Stimulated activated CD4-positive, alpha-beta T cell treated with anti-CD3 and anti-CD28 coated beads, Interleukin-4, amount 100 ng/mL, for 1 hour (primary cell): ENCODE data around the gene SCN1A.
"Not testable (repeated sequence)": the region's sequence is repeated elsewhere in the genome, so short reads cannot be mapped to it uniquely, and the experiment has no call there.

Source experiments
- DNase-seq: peaks from one replicate; pipeline ENCODE4 v3.0.0-alpha.2; 2020

The SCN1A gene

GRCh38 chr2:166081131-166081632 is 46.6 kb downstream of the SCN1A start:
- no peak for DNase-seq

GRCh38 chr2:166074430-166074829 is 53.4 kb downstream of the SCN1A start:
- DNase-seq, result no peak

DNA sequence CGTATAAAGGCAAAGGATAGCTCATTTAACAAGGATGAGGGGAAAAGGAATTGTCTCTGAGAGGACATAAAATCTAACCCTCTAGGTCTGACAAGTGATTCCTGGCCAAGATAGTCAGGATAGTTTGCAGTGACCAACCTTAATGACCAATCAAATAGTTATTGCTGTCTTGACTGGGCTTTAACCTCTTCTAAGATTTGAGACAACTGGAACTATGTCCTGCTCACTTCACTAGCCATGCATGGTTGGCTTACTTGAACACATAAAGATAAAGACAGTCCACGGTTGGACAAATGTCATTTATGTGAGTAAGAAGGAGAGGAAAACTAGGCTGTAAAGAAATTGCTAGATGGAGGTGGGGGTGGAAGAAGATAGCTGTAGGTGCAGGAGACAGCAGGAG is 53.8 kb downstream of the SCN1A start:
- no peak for DNase-seq

- no peak for DNase-seq
These were observed 57.6 kb downstream of the SCN1A start for GRCh38 chr2:166070231-166070630.

- DNase-seq, result no peak
These were observed 58.8 kb downstream of the SCN1A start for GRCh38 chr2:166068981-166069380.

DNA sequence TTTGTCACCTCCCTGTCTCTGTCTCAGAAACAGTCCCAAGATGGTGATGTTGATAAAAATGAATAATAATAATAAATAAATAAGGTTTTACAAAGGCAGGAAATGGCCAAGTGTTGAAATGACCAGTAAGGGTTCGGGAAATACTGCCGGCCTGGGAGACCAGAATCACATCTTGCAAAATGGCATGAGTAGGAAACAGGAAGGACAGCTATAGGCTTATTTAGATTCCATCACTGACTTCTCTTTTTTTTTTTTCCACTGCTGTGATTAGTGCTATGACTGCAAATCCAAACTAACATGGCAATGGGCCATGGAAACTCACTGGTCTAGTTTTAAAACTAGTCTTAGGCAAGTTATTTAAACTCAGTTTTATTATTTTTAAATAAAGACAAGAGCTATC is 60.6 kb downstream of the SCN1A start:
- DNase-seq, result no peak

DNA sequence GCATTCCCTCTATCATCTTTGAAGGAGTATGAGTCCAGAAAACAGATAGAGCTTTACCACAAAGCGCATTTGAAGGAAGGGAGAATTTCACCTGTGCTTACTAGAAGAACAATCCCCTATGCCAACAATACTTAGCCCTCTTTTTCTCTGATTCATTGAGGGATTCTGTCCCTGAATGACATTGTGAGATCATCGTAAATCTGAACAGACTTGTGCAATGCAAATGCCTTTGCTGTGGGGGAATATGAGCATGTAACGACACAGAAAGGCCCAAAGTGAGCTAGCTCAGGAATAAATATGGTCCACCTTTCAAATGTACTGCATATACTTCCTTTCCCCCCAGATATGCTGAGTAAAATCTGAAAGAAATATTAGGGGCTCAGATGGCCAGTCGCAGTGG is 67.6 kb downstream of the SCN1A start:
- DNase-seq, result no peak

DNA sequence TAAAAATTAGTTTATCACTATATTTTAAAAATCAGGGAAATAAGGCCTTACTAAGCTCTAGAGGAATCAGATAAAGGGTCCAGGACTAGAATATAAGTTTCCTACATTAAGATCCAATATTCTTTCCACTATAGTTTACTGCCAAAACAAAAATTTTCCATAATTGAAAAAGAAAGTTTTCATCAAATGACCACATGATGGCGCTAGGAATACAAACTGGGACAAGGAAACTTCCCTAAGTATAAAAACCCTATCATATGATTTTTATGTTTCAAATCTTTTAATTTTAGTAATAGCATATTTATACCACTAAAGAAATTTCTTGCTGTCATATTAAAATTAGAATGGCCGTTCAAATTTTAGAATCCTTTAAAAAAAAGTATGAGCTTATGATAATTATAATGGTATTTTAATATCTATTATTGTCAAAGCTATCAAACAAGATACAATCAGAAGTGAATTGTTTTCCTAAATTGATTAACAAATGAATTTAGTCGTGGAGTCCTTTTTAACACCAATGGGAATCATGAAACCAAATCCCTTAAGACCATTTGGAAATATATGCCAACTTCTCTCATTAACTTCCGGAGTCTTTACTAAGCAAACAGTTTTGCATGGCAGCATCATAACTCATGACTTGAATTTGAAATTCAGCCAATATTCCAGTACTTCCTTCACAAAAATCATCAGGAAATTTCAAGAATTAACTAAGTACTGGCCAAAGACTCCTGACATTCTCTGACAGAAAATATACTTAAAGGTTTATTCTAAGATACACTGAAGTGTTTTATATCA is 70.3 kb downstream of the SCN1A start:
- no peak for DNase-seq

DNA sequence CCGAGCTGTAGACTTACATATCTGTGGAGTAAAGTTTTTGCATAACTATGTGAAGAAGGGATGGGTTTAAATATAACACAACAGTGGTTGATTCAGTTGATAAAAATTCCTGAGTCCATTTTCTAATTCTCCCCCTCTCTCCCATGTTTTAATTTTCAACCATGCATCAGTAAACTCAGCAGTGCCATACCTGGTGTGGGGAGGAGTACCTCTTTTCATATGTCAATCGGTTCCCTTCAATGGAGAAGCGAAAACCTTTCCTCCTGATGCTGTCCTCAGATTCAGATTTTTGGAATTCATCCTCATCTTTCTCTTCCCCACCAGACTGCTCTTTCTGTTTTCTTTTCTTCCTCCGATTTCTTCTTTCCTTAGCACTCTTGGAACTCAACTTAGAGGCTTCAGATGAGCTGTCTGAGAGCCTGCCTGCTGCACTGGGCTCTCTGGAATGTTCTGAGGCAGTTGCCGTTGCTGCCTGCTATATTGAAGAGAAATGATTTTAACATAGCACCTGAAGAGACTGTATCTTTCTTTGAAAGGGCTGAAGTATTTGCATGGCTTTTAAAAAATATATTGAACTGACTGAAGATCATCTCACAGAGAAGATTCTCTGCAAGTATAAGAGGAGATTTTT is 82.9 kb downstream of the SCN1A start:
- DNase-seq, result no peak

DNA sequence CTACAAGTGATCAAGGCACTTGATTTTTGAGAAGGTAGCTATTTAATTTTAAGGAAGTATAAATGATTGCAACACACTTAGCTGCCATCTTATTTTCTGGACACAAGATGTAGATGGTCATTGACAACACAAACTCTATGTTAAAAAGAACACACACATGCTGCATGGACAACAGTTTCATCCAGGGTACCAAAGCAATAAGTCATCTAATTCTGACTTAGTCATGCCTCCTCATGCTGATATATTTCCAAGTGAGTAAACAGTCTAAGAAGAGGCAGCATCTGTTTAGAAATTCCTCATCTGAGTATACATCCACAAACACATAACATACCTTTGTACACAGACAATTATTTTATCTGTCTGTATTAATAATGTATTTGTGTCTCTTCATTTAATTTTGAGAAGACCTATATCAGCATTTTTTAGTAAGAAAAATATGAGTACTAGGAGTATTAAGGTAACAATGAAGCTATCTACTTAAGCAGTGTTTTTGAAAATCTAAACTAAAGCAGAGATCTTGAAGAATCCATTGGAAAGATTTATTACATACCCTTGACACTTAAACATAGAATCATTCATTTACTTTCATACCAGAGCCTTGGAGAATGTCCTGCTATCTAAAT is 84.9 kb downstream of the SCN1A start:
- no peak for DNase-seq

DNA sequence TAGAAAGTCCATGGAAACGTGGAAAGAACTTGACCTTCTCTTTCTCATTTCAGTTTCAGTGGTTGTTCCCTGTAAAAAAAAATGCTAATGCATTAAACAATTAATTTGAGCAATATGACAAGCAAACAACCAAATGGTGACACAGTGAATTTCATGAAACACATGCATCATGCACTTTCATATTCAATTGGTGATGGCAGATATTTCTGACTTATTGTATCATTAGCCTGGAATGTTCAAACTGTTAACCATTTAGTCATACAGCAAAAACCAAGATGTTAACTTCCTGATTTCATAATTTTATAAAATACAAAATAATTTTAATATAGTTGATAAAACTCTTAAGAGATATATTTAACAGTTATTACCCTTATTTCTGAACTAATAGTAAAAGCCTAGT is 85.5 kb downstream of the SCN1A start:
- DNase-seq, result no peak

DNA sequence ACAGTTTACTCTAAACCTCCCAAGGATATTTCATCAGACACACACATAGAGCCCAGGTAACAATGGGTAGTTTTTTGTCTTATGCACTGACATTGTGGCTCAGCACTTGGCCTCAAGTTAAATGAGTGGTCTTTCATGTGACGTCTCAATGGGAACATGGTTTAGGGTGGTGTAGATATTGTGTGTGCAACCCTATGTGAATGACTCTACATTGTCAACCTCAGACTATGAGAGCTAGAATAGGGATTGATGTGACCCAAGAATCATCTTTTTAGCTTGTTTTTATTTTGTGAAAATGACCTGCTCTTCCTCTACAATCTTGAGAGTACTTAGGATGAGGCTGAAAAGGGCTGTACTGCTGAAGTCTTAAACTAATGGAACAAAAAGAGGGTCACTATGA is 86.2 kb downstream of the SCN1A start:
- DNase-seq, result no peak

DNA sequence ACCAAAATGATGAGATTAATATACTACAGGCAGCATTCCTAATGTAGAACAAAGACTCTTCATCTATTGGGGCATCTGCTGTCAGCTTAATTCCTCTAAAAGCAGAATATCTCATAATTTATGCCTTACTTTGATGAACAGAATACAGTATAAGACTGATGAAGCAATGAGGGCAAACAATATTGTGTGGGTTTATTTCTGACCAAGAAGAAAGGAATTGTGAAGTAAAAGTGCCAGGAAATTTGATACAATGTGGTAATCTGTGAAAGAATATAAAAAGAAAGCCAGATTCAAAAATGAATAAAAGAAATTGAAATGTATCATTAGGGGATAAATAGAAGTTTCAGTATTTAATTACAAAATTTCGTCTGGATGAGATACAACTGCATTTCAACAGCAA is 95.5 kb downstream of the SCN1A start:
- no peak for DNase-seq

- no peak for DNase-seq
These were observed 96.8 kb downstream of the SCN1A start for GRCh38 chr2:166031054-166031453.

- no peak for DNase-seq
These were observed 102.5 kb downstream of the SCN1A start for GRCh38 chr2:166025313-166025712.

GRCh38 chr2:166017208-166017607 is 110.6 kb downstream of the SCN1A start:
- DNase-seq, result no peak

DNA sequence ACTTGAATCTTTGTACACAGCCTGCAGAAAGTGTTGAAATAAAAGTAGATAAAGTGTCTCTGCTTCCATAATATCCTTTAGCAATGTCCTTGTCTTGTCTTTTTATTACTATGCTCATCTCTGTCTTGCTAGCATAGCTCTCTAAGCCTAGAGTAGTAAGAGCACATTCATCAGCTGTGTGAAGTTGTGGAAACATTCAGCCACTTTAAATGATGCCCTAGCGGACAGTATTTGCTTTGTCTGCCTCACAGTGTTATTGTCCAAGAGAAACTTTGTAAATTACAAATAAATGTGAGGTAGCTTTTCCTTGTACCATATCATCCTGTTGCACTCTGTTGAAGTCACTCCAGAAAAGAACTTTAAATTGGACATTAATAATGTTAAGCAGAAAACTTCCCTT is 113.9 kb downstream of the SCN1A start:
- DNase-seq, result no peak

- DNase-seq, result no peak
These were observed 116.2 kb downstream of the SCN1A start for GRCh38 chr2:166011660-166012059.

GRCh38 chr2:166000401-166000800 is 127.4 kb downstream of the SCN1A start:
- no peak for DNase-seq

DNA sequence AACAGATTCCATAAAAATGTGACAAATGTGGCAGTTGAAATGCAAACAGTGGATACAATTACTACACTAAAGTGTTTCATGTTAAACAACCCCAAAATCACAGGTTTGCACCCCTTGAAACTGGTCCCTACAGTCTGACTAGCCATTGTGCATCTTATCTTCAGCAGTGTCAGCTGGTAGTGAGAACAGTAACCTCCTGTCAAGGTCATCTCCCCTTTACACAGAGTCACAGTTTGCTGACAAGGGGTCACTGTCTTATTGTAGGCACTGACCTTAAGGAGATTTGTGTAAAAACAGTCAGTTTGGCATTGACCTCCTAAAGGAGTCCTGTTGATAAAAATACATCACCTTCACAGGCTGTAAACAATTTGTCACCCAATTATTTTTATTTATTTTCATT is 137.0 kb downstream of the SCN1A start:
- no peak for DNase-seq

DNA sequence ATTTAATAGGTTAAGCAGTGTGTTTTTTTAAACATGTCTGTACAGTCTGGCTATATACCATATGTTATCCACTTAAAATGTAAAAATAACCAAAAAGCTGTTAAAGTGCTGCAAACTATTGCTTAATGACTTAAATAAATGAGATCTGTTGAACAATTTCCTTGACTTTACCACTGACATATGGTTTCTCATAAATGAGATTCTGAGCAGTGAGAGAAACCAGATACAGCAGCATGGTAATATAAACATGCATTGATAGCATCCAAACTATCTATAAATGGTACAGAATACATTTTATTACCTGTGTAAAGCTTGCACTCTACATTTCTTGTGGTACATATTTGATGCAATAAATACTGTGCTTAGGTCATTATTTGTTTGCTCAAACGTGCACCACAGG is 138.0 kb downstream of the SCN1A start:
- no peak for DNase-seq

- DNase-seq, result no peak
These were observed 142.7 kb downstream of the SCN1A start for GRCh38 chr2:165985120-165985519.

GRCh38 chr2:165972161-165972560 is 155.7 kb downstream of the SCN1A start:
- not testable (repeated sequence) for DNase-seq

DNA sequence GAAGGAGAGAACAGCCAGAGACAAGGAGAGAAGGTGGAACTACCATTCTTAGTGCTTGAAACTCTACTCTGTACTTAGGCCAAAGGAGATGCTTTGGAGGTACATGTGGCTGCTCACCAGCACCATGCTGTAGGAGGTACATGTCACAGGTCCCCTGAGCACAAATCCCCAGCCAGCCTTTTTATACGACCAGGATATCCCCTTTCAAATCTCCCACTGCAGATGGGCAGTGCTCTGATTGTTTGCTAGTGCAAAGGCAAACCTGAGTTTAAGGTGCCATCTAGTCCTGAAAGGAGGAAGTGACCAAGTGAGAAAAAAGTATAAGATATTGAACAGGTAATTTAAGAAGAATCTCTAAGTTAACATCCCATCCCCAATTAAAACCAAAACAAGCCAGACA is 157.2 kb downstream of the SCN1A start:
- DNase-seq, result no peak
